ENCODE data around the gene EIF5A2.
A peak's percentile ranks its signal among the peaks of the same experiment; 100 is the strongest.
"Not testable (repeated sequence)": the region's sequence is repeated elsewhere in the genome, so short reads cannot be mapped to it uniquely, and the experiment has no call there.

EIF5A2 gene

DNA sequence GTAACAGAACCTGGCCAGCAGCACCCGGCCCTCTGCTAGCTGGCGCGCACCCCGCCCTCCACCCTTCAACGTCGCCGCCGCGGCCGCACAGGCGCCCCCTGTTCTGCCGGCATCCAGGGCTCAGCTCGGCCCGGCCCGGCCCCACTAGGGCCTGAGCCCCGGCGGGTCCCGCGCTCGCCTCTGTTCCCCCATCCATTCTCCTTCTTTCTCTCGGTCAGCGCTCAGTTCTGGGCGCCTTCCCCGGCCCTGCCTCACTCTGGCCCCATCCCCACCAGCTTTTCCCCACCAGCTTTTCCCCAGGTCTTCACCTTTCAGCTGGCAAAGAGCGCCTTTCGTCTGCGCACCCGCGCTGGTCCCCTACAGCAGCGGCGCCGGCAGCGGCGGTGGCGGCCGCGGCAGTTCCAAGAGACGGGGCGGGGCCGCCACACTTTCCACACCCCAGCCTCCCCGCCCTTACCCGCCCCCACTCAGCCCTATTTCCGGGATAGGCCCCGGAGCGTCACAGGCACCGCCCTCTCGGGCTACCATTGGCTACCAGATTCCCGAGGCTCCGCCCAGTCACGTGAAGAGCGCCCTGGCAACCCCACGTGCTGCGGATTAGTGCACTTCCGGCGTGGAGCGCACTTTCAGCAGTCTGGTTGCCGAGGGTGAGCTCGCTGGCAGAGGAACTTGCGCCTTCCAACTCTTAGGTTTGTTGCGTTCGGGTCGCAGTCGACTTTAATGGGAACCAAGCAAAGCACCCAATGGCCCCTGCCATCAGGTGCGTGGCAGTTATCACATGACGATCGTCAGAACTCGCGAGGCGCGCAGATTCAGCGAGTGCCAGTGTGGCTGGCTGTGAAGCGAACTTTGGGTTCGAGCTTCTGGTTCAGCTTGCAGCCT lies at the start of gene EIF5A2:
Gene EIF5A2 (minus strand): TSS at position 403 of the 882 bp plus-strand sequence. CDS start 831 bp downstream, outside the sequence.
- DNase-seq: peak; percentile 22

GRCh38 chr3:170956647-170957046 lies 48.2 kb upstream of the EIF5A2 start:
- no peak for DNase-seq

DNA sequence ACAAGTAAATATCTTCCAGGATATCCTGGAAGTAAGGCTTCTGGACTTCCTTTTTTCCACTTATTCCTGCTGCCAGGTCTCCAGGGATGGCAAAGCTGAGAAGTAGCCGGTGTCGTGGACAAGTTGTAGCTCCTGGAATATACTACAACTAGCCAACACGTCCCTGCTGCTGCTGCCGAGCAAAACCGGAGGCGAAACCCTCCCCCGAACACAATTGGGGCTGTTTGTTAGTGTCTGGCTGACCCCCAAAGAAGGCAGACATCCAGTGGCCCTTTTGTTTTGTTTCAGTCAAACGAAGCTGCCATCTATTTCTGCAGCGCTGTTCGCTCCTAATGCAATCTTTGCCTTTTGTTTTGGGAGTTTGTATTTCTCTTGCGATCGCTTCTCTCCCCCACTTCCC lies 45.3 kb upstream of the EIF5A2 start:
- DNase-seq: no peak

DNA sequence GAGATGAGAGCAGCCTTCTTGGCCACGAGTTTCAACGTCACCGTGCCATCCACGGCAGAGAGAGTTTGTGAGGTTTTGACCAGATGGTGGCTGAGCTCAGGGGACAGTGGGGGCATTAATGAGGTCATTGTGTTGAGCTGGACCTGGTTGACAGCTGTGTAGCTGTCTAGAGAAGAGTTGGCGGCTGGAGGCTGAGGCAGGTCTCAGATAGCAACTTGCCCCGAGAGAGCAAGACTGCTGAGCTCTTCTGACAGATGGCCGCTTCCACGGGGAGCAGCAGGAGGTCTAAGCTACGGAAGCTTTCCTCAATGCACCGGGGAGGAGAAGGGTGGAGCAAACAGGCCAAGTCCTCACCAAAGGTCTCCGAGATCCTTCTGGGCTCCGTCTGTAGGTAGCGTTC lies 44.8 kb upstream of the EIF5A2 start:
- no peak for DNase-seq

GRCh38 chr3:170949211-170949610 lies 40.8 kb upstream of the EIF5A2 start:
- no peak for DNase-seq

DNA sequence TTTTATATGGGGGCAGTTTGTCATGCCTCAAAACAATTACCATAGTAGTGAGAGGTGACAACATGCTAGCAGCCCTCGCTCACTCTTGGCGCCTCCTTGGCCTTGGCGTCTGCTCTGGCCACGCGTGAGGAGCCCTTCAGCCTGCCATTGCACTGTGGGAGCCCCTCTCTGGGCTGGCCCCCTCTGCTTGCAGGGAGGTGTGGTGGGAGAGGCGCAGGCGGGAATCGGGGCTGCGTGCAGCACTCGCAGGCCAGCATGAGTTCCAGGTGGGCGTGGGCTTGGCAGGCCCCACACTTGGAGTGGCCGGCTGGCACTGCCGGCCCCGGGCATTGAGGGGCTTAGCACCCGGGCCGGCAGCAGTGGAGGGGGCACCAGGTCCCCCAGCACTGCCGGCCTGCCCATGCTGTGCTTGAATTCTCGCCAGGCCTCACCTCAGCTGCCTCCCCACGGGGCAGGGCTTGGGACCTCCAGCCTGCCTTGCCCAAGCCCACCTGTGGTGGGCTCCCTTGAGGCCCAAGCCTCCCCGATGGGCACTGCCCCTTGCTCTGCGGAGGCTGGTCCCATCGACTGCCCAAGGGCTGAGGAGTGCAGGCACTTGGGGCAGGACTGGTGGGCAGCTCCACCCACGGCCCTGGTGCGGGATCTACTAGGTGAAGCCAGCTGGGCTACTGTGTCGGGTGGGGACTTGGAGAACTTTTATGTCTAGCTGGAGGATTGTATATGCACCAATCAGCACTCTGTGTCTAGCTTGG lies 38.8 kb upstream of the EIF5A2 start:
- no peak for DNase-seq

- no peak for DNase-seq
Measured at GRCh38 chr3:170942011-170942410, 33.6 kb upstream of the EIF5A2 start.

- DNase-seq: no peak
Measured at GRCh38 chr3:170941551-170941950, 33.1 kb upstream of the EIF5A2 start.

DNA sequence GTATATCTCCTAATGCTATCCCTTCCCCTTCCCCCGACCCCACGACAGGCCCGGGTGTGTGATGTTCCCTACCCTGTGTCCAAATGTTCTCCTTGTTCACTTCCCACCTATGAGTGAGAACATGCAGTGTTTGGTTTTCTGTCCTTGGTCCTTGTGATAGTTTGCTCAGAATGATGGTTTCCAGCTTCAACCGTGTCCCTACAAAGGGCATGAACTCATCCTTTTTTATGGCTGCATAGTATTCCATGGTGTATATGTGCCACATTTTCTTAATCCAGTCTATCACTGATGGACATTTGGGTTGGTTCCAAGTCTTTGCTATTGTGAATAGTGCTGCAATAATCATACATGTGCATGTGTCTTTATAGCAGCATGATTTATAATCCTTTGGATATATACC lies 24.6 kb upstream of the EIF5A2 start:
- not testable (repeated sequence) for DNase-seq

- not testable (repeated sequence) for DNase-seq
Measured at GRCh38 chr3:170923553-170923952, 15.1 kb upstream of the EIF5A2 start.

GRCh38 chr3:170918715-170919114 lies 10.3 kb upstream of the EIF5A2 start:
- no peak for DNase-seq

DNA sequence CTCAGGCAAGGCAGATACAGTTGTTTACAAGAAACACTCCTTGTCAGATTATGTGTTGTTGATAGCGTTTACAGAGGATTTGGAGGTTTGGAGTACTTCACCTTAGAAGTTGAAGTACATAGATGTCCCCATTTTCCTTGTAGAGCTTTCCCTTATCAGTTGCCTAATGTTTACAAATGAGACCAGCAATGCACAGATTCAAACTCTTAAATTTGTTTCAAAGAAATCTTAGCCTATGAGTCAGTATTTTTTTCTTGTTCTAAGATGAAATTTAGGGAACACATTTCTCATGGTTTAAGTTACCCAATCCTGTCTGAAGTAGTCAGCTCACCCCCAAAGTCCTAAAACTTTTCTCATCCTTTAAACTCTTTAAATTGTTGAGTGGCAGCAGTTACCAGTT lies 6.3 kb upstream of the EIF5A2 start:
- DNase-seq: no peak

DNA sequence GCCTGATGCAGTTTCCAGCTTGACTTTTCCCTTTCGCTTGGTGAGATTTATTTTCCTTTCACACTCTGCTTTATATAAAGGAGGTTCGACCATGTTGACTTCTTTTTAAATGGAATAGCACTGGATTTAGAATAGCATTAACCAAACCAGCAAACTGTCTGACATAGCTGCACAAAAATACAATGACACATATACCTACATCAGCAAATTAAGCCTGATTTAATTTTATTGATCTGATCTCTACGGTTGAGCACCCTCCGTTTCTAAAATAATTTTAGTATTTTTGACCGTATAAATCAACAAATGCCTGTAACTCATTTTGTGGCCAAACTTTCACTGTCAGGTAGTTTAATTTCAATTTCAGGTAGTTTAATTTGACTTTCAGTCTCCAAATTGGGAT lies 5.8 kb upstream of the EIF5A2 start:
- no peak for DNase-seq

DNA sequence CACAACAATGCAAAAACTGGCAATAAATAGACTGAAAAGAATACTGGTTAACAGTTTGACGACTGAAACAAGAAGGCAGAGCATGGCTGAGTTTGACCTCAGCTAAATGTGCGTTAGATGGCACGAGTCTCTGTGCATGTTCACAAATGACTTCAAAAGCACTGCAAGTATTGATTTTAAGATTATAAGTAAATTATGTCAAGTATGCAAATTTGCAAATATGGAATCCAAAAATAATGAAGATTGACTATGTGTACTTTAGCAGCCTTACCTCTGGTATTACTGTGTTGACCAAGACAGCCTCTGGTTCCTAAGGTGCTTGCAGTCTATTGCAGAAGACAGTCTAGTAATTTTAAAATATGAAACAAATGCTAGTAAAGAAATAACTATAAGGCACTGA lies 2.6 kb upstream of the EIF5A2 start:
- DNase-seq: no peak

DNA sequence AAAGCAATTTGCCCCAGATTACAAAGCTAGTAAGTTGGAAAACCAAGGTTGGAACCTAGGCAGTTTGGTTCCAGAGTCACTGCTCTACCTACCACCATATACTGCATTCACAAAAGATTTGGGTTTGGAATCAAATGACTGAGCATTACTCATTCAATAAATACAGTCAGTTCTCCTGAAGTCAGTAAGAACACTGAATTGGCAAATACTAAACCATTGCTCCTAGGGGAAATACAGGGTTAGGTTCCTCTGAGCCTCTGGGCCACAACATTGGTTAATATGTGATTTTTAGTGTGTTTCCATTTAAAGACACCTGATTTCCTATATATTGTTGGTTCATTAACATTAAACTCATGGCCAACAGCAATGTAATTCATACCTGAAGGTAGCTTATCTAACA lies 2.1 kb upstream of the EIF5A2 start:
- DNase-seq: no peak

- DNase-seq: no peak
Measured at GRCh38 chr3:170909129-170909903, 879 bp upstream of the EIF5A2 start.

GRCh38 chr3:170907637-170908234 lies 701 bp downstream of the EIF5A2 start:
- no peak for DNase-seq

DNA sequence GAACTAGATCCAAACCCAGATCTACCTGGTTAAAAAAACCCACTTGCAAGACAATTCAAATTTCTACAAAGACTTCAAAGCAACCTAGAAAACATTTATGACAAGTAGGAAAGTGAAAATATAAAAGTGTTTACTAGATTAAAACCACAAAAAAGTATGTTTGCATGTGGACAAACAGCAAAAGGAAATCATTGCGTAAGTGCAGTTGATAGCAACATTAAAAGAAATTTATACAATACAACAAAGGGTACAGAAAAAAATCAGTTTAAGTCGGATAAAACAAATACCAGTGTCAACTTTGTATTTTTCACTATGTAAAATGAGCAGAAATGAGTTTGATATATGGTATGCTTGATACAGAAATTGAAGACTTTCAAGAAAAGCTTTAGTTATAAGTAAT lies 2.6 kb downstream of the EIF5A2 start:
- no peak for DNase-seq

- no peak for DNase-seq
Measured at GRCh38 chr3:170903123-170903522, 5.3 kb downstream of the EIF5A2 start.

DNA sequence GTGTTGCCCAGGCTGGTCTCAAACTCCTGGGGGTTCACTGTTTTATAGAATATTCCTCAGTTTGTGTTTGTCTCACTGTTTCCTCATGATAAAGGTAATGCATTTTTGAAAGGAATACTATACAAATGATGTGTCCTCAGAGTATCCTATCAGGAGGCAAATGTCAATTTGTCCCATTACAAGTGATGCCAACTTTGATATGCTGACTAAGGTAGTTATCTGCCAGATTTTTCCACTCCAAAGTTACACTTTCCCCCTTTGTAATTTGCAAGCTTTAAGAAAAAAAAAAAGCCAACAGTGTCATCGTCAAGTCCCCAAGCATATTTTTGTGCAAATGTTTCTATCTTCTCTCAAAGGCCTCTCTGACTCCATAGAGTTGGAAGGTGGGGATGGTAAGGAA lies 9.0 kb downstream of the EIF5A2 start:
- DNase-seq: no peak

- no peak for DNase-seq
Measured at GRCh38 chr3:170897978-170898377, 10.5 kb downstream of the EIF5A2 start.

GRCh38 chr3:170897199-170897598 lies 11.2 kb downstream of the EIF5A2 start:
- DNase-seq: not testable (repeated sequence)

DNA sequence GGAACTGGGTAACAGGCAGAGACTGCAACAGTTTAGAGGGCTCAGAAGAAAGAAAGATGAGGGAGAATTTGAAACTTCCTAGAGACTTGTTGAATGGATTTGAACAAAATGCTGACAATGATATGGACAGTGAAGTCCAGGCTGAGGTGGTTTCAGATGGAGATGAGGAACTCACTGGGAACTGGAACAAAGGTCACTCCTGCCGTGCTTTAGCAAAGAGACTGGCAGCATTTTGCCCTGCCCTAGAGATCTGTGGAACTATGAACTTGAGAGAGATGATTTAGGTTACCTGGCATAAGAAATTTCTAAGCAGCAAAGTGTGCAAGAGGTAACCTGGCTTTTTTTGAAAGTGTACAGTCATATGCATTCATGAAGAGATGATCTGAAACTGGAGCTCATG lies 11.7 kb downstream of the EIF5A2 start:
- DNase-seq: no peak
